ENCODE results near the gene GRK1.

GRCh38 chr13:113652404-113653263 is 14.4 kb upstream of the GRK1 start:
- TF ChIP-seq, protein P1, sequence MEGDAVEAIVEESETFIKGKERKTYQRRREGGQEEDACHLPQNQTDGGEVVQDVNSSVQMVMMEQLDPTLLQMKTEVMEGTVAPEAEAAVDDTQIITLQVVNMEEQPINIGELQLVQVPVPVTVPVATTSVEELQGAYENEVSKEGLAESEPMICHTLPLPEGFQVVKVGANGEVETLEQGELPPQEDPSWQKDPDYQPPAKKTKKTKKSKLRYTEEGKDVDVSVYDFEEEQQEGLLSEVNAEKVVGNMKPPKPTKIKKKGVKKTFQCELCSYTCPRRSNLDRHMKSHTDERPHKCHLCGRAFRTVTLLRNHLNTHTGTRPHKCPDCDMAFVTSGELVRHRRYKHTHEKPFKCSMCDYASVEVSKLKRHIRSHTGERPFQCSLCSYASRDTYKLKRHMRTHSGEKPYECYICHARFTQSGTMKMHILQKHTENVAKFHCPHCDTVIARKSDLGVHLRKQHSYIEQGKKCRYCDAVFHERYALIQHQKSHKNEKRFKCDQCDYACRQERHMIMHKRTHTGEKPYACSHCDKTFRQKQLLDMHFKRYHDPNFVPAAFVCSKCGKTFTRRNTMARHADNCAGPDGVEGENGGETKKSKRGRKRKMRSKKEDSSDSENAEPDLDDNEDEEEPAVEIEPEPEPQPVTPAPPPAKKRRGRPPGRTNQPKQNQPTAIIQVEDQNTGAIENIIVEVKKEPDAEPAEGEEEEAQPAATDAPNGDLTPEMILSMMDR (tag by site-specific recombination; IDR thresholded peaks at IDR 0.05) = no peak
- TF ChIP-seq ZBTB17 (tag by site-specific recombination; IDR thresholded peaks at IDR 0.05) (no peak), SP2 (tag by site-specific recombination; IDR thresholded peaks at IDR 0.05) (no peak), ZNF416 (tag by site-specific recombination; IDR thresholded peaks at IDR 0.05) (no peak), ZNF274 (IDR thresholded peaks at IDR 0.05; ENCODE audit: low read length) (no peak), ZNF274 (tag by site-specific recombination; IDR thresholded peaks at IDR 0.05; ENCODE audit: borderline replicate concordance) (no peak), KLF9 (tag by site-specific recombination; IDR thresholded peaks at IDR 0.05; ENCODE audit: low read depth) (no peak), TSHZ1 (tag by site-specific recombination; IDR thresholded peaks at IDR 0.05; ENCODE audit: borderline replicate concordance) (no peak), ZNF549 (tag by site-specific recombination; IDR thresholded peaks at IDR 0.05) (no peak), ZNF645 (tag by site-specific recombination; IDR thresholded peaks at IDR 0.05) (no peak), ZNF529 (tag by site-specific recombination; IDR thresholded peaks at IDR 0.05; ENCODE audit: insufficient replicate concordance) (no peak), TCF7L2 (IDR thresholded peaks at IDR 0.05; ENCODE audit: borderline replicate concordance, low read depth, low read length) (no peak)
- TF ChIP-seq, protein P2, sequence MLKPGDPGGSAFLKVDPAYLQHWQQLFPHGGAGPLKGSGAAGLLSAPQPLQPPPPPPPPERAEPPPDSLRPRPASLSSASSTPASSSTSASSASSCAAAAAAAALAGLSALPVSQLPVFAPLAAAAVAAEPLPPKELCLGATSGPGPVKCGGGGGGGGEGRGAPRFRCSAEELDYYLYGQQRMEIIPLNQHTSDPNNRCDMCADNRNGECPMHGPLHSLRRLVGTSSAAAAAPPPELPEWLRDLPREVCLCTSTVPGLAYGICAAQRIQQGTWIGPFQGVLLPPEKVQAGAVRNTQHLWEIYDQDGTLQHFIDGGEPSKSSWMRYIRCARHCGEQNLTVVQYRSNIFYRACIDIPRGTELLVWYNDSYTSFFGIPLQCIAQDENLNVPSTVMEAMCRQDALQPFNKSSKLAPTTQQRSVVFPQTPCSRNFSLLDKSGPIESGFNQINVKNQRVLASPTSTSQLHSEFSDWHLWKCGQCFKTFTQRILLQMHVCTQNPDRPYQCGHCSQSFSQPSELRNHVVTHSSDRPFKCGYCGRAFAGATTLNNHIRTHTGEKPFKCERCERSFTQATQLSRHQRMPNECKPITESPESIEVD (tag by site-specific recombination; IDR thresholded peaks at IDR 0.05) = no peak

All from HEK293 (cell line).